GM19438 (cell line): ENCODE results near the gene NLGN4Y.

ENCODE experiments used
- ATAC-seq: cut with Tn5 transposase; IDR thresholded peaks from one replicate; pipeline ENCODE4 v1.9.1; 2021; ENCODE audit warnings: low read depth; ENCODE audit not compliant: unreplicated experiment

NLGN4Y gene

DNA sequence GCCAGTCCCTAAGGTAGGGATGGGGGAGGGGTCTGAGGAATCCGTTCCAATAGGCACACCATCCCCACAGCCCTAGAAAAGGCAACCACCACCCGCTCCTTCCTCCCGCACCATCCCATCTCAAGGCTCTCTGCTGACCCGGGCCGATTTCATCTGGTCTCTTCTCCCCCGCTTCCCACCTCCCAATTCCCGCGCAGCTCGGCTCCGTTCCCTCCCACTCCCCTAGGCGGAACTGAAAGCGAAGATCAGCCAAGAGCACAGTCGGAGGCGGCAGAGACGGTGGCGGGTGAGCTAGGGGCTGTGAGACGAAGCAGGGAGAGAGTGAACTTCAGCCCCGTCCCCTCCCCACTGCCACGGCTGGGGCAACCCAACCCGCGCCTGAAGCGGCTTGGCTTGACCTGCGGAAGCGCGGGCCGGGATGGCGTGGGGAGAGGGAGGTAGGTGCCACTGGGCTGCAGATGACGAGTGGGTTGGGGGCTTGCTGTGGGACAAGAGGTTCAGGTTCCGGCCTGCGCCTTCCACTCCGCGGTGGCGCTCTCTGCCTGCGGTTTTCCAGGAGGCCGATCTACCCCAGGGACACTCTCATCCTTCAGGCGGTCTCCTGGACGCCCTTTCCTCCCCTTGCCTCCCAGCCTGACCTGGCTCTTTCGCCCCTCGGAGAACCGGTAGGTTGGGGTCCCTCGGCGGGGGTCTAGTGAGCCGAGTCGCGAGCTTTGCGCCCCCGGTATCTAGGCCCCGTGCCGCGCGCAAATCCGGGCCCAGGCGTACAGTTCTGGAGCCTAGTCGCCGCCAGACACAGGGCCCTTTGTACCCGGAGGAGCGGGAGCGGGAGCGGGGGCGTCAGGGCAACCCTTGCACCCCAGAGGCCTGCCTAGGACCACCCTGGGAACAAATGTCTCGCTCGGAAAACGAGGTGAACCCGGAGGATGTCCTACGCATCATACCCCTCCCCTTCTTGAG, at the start of gene NLGN4Y:
NLGN4Y (plus strand) TSS at position 258 of the 960 bp plus-strand sequence. CDS start 97,591 bp downstream, outside the sequence.
- ATAC-seq, result no peak

DNA sequence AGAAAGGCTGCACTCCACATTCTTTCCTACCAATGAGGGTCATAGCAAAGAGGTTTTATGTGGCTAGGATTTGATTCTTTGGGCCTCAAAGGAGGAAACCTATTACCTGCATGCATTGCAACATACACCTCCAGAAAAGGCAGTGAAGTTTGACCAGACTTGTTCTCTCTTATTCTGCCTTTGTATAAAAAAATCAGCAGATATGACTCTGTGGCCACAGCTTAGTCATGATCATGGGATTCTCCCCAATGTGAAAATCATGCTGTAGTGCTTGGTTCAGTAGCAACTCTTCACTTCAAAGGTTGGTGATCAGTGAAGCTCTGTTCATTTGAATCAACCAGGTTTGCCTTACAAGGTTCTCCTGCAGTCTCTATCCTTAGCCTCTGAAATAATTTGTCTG, 38.4 kb upstream of the NLGN4Y start:
- ATAC-seq, result no peak

GRCh38 chrY:14490226-14490625, 34.1 kb upstream of the NLGN4Y start:
- no peak for ATAC-seq

- ATAC-seq, result no peak
Measured at GRCh38 chrY:14498071-14498470, 26.3 kb upstream of the NLGN4Y start.

- no peak for ATAC-seq
Measured at GRCh38 chrY:14504592-14504991, 19.7 kb upstream of the NLGN4Y start.

DNA sequence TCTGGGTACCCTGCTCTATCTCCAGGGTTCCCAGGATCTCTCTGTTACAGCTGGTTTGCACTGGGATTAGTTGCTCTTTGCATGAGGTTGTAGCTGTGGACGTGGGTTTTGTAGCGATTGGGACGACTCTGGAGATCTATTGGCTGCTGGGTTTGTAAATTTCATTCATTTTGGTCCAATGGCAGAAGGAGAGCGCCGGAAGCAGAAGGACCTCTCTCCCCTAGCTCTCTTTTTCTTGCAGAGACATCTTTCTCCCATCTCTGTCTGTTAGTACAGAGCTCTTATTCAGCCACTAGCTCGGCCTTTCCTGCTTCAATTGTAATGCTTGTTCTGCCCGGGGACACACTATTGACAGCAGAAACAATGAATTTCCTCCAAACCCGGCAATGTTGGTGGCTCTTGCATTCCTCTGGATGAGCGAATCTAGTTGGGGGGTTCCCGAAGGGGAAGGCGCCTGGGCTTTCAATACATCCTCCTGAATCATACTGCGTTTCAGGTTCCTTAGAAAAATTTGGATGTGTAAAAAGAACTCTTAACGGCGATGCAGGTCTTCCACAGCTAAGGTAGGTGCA, 1.9 kb upstream of the NLGN4Y start:
- ATAC-seq, result no peak

GRCh38 chrY:14523491-14524271, 648 bp upstream of the NLGN4Y start:
- ATAC-seq, result no peak

- no peak for ATAC-seq
Measured at GRCh38 chrY:14525315-14525714, 986 bp downstream of the NLGN4Y start.

GRCh38 chrY:14528361-14528760, 4.0 kb downstream of the NLGN4Y start:
- ATAC-seq, result no peak

- ATAC-seq, result no peak
Measured at GRCh38 chrY:14536703-14537102, 12.4 kb downstream of the NLGN4Y start.

DNA sequence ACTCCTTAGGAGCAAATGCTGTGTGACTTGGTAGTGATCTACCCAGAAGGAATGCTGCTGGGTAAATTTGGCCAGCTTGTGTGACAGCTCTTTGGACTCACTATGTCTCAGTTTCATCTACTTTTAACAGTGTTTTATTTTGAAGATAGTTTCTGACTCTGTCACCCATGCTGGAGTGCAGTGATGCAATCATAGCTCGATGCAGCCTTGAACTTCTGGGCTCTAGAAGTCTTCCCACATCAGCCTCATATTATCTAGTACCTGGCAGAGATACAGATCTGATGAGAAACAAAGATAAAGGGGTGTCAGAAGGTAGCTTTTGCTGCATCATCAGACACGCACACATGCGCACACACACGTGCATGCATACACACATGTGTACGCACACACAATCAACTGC, 19.2 kb downstream of the NLGN4Y start:
- ATAC-seq, result no peak

GRCh38 chrY:14581294-14581693, 57.0 kb downstream of the NLGN4Y start:
- ATAC-seq, result no peak

- no peak for ATAC-seq
Measured at GRCh38 chrY:14586725-14587124, 62.4 kb downstream of the NLGN4Y start.

- ATAC-seq, result no peak
Measured at GRCh38 chrY:14601372-14601771, 77.0 kb downstream of the NLGN4Y start.

DNA sequence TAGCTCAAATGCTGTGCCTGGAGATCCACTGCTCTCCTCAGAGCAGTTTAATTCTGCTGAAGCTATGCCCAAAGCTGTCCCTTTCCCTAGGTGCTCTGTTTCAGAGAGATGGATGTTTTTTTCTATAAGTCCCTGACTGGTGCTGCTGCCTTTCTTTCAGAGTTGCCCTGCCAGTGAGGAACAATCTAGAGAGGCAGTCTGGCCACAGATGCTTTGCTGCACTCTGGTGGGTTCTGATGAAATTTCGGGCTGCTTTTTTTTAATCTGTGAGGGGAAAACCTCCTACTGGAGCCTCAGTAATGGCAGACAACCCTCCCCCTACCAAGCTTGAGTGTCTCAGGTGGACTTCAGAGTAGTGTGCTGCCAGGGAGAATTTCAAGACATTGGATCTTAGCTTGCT, 93.3 kb downstream of the NLGN4Y start:
- ATAC-seq, result no peak

DNA sequence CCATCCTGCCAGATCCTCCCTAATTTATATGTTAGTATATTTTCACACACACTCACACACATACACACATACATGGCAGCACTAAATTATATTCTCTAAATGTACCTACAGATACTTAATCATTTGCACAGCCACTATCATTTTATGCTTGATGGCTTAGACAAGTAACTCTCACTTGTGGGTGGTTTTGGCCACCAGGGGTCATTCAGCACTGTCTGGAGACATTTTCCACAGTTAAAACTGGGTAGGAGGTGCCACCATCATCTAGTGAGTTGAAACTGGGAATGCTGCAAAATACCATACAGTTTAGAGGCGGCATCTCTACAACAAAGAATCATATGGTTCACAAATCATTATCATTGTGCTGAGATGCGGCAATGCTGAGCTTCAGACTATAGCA, 94.2 kb downstream of the NLGN4Y start:
- ATAC-seq, result no peak

DNA sequence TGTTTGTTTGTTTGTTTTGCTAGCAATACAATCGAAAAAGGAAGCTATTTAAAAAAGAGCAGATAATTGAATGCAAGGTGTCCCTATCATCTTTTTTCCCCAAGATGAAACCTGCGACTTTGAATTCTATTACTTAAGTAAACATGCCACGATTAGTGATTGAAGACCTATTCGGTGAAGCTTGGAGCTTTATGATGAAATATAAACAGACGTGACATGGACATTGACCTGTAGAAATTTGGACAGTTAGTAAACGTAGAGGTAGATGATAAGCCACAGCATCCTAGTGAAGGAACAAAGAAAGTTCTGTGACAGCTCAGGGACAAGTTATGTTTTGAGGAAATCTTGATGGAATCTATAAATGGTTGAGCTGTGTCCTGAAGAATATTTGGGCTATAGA, 103.9 kb downstream of the NLGN4Y start:
- ATAC-seq, result no peak

DNA sequence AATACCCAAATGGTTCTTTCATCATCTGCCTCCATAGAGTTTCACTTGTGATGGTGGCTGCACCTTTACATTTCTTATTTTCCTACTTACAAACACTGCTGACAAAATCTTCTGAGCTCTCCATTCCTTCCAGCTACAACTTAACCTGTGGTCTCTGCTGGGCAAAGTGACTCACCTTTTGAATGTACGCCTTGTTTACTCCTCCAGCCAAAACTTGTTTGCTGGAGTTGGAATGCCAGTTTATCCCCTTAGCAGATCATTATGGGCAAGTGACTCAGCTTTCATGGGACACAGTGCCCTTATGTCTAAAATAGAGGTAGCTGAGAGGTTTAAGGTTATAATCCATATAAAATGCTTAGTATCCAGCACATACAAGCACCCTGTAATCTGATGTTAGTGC, 107.3 kb downstream of the NLGN4Y start:
- no peak for ATAC-seq

GRCh38 chrY:14633718-14634117, 109.4 kb downstream of the NLGN4Y start:
- ATAC-seq, result no peak

GRCh38 chrY:14634954-14635353, 110.6 kb downstream of the NLGN4Y start:
- no peak for ATAC-seq

- no peak for ATAC-seq
Measured at GRCh38 chrY:14637551-14637950, 113.2 kb downstream of the NLGN4Y start.
